NK-92 treated with Interleukin-12 subunit alpha and Interleukin-12 subunit beta, amount 100 ng/mL, for 24 hours (cell line): Measurements from ENCODE around the gene EXOC3L4.
"Not testable (repeated sequence)": the region's sequence is repeated elsewhere in the genome, so short reads cannot be mapped to it uniquely, and the experiment has no call there.

Source experiments
- DNase-seq: peaks from one replicate; lab custom pipeline; 2025; lab: John Stamatoyannopoulos, UW

The EXOC3L4 gene

DNA sequence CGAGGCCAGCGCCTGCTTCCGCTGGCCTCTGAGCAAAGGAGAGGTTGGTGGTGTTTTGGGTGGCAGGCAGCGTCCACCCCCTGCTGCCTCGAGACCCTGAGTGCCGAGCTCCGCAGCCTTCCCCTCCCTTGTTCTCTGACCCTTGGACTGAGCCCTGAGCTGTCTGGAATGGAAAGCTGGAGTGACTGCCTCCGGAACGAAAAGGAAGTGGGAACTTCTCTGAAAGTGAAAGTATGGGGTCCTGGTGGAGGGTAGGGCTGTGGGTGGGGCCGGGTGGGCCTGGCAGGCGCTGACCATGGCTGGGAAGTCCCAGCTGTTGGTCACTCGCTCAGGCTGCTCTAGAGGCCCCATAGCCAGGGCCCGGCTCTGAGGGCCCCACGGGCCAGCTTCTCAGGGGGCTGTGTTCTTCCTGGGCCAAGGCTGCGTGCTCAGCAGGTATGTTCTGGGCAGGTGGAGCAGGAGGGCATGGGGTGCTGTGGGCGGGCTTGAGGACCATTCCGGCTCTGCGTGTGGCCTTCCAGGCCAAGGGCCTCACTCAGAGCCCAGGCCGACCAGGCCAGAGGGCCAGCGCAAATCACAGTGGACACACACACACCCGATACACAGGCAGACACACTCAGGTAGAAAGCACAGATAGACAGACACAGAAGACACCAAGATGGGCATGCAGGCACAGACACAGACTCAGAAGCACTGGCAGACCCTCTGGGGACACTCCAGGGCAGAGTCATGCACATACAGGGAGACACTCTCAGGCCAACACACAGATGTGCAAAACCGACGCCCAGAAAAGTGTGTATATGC lies at the start of gene EXOC3L4:
Gene EXOC3L4 (plus strand): TSS at position 320 of the 804 bp plus-strand sequence. CDS start 5,495 bp downstream, outside the sequence.
- DNase-seq: no peak

DNA sequence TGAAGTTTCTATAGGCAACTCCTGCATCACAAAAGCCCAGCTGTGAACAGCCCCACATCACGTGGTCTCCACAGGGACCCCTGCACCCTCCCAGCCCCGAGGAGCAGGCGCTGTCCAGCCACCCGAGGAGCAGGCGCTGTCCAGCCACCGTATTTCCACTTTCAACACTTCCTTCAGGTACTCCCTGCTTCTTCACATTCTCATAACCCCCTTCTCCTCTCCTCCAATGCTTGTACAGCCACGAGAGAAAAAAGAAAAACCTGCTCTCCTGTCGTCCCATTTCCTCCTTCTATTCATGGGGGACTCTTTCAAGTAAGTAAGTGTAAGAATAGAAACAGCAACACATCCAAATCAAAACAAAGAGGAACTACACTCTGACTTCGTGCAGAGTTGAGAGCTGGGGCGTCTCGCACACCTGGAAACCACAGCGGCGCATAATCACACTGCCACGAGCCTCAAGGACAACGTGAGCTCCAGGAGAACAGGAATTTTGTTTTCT lies 49.1 kb upstream of the EXOC3L4 start:
- no peak for DNase-seq

DNA sequence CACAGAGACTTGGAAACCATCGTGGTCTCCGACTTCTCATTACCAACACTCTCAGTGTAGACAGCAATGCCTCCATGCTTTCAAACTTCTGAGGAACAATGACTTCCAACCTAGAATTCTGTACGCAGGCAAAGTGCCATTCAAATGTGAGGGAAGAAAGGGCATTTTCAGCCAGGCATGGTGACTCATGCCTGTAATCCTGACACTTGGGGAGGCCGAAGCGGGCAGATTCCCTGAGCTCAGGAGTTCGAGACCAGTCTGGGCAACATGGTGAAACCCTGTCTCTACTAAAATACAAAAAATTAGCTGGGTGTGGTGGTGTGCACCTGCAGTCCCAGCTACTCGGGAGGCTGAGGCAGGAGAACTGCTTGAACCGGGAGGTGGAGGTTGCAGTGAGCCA lies 47.1 kb upstream of the EXOC3L4 start:
- DNase-seq: not testable (repeated sequence)

GRCh38 chr14:103050935-103051334 lies 43.6 kb upstream of the EXOC3L4 start:
- DNase-seq: no peak

DNA sequence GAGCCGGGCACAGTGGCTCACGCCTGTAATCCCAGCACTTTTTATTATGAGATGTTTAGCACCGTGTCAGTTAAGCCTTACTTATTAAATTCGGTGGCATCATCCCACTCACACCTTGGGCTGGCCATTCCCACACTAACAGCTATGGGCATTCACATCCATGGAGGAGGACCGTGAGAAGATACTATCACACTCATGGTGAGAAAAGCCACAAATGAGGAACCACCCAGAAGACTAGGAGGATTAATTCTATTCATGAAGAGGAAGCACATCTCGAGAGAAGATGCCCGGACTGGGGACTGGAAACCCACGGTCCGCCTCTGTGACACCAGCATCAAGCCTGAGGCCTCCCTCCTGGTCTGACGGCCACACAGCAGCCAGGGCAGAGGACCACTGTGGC lies 42.1 kb upstream of the EXOC3L4 start:
- DNase-seq: no peak

DNA sequence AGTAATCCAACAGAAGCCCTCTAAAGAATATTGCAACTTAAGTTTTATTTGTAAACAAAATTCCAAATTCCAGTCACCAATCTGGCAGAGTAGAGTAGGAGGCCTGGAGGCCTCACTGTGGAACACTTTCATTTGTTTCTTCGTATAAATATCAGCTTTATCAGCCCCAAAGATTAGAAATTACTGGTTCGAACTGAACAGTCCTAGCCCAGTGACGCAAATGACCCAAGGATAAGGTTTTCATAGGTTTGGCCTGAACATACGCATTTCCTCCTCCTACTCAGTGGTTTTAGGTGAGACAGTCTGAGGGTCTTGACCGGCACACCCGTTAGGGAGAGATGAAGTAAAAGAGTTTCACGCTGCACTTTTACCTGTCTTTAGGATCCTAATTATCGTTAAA lies 38.8 kb upstream of the EXOC3L4 start:
- DNase-seq: no peak

GRCh38 chr14:103056322-103057027 lies 38.0 kb upstream of the EXOC3L4 start:
- DNase-seq: no peak

- no peak for DNase-seq
Observed at GRCh38 chr14:103057028-103057371, 37.5 kb upstream of the EXOC3L4 start.

DNA sequence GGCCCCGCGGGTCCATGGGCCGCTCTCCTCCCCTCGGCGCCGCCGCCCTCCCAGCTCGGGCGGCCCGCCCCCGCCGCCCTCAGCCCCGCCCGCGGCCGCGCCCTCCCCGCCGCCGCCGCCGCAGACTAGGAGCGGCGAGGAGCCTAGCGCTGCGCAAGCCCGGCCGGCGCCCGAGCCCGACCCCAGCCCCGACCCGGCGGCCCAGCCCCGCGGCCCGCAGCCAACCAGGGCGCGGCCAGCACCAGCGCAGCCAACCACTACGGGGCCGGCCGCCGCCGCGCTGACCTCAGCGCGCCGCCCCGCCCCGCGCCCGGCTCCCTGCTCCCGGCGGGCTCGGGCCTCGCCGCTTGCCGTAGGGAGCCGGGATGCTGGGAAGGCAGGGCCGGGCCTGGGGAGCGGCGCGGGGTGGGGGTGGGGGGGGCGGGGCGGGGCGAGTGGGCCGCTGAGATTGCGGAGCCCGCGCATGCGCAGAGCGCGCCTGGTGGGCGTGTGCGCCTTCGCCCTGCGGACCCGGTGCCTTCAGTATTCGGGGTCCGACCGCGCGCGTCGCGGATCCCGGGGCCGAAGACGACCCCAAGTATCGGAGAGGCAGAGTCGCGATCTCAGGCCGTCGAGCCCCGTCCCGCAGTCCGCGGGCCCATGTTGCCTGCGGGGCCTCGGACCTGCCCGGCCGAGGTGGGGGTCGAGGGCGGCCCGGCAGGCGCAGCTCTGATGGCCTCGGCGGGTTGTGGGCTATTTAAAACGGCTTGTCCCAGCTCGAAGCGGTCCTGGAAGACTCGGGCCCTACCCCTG lies 37.0 kb upstream of the EXOC3L4 start, which contains the start of gene CDC42BPB:
Gene CDC42BPB (minus strand): TSS at position 178 of the 792 bp plus-strand sequence. CDS start 376 bp downstream, outside the sequence.
- no peak for DNase-seq

DNA sequence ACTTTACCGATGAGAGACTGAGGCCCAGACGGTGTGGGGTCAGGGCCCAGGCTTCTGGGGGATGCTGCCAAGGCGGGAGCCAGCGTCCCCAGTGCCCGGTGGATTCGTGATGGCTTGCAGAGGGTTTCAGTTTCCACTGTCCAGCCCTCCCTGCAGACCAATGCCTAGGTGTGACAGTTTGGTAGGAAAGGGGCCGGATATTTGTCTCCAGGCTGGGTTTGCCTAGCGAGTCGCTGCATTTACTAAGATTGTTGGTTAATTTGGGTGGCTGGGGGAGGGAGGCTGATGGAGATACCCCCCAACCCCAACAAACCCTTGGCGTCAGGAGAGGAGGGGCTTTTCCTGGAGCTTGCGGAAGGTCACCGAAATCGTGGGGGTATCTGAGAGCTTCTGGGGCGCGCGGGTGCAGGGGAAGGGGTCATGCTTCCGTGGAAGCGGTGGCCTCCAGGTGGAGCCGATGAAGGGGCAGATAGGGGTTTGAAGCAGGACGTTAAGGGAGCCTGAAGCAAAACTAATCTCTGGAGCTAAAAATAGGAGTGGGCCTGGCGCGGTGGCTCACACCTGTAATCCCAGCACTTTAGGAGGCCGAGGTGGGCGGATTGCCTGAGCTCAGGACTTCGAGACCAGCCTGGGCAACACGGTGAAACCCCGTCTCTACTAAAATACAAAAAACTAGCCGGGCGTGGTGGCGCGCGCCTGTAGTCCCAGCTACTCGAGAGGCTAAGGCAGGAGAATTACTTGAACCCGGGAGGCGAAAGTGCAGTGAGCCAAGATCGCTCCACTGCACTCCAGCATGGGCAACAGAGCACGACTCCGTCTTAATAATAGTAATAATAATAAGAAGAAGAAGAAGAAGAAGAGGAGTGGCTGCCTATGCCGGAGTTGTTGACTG lies 36.1 kb upstream of the EXOC3L4 start:
- no peak for DNase-seq

GRCh38 chr14:103059556-103059955 lies 35.0 kb upstream of the EXOC3L4 start:
- no peak for DNase-seq

- DNase-seq: no peak
Observed at GRCh38 chr14:103061482-103061976, 33.0 kb upstream of the EXOC3L4 start.

DNA sequence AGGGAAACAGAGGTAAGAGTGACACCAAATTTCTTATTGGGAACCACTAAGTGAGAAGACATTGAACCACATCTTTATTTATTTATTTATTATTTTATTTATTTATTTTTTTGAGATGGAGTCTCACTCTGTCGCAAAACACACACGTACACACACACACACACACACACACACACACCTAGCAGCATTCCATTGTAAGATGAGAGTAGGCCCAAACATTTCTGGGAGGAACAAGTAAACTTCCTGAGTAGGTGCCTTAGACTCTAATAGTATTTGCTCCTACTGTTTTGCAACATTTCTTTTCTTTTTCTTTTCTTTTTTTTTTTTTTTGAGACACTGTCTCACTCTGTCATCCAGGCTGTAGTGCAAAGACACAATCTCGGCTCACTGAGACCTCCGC lies 30.1 kb upstream of the EXOC3L4 start:
- no peak for DNase-seq

GRCh38 chr14:103064978-103065377 lies 29.5 kb upstream of the EXOC3L4 start:
- no peak for DNase-seq

DNA sequence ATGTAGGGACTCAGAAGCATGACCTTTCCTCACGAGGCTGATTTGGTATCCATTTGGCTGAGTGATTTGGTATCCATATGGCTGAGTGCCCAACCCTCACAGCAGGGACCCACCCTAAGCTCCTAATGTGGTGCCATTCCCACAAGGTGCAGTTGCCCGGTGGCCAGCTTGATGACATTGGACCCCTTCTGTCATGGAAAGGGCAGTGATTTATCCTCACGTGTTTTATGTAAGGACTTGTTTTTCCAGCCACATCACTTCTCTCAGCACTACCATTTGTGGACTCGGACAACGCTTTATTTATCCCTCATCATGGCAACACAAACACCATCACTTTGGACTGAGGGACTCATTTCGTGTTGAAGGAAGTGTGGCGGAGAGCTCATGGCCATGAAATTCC lies 28.7 kb upstream of the EXOC3L4 start:
- no peak for DNase-seq

DNA sequence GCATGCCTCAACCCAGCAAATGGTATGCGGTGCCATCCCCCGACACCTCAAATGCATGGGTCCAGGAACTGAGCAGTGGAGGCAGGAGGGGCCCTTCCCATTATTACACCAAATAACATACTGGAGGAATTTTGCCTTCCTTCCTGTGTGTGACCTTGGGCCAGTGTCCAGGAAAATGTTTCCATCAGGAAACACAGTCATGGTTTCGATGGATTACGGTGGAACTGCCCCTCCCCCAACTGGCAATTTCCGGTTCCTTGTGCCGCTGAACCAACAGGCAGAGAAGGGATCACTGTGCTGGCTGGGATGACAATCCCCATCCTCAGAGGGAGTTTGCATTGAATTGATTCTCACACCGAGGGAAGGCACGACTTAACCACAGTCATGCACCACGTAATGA lies 28.1 kb upstream of the EXOC3L4 start:
- no peak for DNase-seq

DNA sequence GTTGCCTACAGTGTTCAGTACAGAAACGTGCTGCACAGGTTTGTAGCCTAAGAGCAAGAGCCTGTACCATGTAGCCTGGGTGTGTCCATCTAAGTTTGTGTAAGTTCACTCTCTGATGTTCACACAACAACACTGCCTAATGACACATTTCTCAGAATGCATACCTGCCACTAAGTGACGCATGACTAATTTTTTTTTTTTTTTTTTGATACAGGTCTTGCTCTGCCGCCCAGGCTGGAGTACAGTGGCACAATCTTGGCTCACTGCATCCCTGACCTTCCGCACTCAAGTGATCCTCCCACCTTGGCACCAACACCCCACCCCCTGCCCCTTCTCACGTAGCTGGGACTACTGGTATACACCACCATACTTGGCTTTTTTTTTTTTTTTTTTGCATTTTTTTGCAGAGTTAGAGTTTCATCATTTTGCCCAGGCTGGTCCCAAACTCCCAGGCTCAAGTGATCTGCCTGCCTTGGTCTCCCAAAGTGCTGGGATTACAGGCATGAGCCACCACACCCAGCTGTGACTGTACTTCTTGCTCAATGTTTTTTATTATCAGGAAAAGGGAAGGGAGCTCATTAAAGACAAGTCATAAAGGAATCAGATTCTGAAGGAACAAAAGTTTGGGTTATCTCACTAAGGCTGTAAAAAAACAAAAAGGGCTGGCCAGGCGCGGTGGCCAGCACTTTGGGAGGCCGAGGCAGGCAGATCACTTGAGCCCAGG lies 27.1 kb upstream of the EXOC3L4 start:
- DNase-seq: no peak

- no peak for DNase-seq
Observed at GRCh38 chr14:103068351-103069073, 26.0 kb upstream of the EXOC3L4 start.

DNA sequence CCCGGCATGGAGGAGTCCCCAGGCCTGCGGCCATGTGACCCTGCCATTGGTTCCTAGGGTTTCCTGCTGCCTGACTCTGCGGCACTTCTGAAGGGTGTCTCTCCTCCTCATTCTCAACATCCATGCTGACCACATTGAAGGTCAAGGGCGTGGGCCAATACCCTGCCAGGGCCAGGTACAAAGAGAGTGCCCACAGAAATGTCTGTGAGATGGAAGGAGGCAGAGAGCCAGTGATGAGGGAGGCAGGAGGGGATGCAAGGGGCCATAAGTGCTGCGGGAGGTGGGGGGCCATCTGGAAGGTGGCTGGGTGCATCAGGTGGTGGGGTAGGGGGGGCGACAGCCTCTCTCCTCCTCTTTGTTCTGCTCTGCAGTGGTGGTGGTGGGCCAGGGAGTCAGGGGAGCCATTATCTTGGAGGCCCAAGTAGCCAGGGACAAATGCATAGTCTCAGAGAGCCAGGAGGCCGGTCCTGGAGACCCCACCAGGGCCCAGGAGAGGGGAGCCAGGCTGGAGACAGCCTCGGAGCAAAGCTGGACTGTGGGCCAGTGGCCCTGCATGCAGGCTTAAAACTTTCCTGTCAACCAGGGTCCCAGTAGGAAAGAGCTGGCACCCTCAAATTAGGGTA lies 24.2 kb upstream of the EXOC3L4 start:
- no peak for DNase-seq
